Stimulated activated CD8-positive, alpha-beta memory T cell treated with anti-CD3 and anti-CD28 coated beads, Interleukin-7, amount 100 ng/mL, for 4 hours (primary cell): Measurements from ENCODE around the gene JAKMIP2.
A peak's percentile ranks its signal among the peaks of the same experiment; 100 is the strongest.
"Not testable (repeated sequence)": the region's sequence is repeated elsewhere in the genome, so short reads cannot be mapped to it uniquely, and the experiment has no call there.

Experiments
- DNase-seq, 2 donors: peaks; one replicate each; pipeline ENCODE4 v3.0.0-alpha.2; 2020; ENCODE audit warnings: low read depth in 2 of 2

JAKMIP2 gene

DNA sequence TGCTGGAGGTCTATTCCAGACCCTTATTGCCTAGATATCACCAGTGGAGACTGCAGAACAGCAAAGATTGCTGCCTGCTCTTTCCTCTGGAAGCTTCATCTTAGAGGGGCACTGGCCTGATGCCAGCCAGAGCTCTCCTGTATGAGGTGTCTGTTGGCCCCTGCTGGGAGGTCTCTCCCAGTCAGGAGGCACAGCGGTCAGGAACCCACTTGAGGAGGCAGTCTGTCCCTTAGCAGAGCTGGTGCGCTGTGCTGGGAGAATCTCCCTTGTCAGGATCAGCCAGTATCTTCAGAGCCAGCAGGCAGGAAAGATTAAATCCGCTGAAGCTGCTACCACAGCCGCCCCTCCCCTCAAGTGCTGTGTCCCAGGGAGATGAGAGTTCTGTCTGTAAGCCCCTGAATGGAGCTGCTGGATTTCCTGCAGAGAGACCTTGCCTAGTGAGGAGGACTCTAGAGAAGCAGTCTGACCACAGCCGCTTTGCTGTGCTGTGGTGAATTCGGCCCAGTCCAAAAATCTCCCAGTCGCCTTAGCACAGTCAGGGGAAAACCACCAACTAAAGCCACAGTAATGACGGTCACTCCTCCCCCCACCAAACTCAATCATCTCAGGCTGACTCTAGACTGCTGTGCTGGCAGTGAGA is 124.1 kb downstream of the JAKMIP2 start:
- no peak for DNase-seq

DNA sequence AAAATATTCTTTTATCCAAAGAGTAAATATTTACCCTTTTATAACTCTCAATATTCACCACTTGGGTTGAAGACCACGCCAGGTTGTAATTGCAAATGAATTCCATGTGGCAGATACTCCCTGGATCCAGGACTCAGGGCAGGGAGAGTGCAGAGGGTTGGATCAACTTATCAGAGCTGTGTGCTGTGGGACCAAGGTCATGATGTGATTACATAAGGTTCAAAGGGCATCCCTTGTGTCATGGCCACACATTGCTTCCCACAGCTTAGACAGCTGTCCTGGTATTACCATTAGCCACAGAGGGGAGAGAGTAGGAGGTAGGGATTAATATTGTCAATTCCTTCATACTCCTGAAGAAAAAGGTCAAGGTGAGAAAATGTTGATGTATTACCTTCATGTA is 133.9 kb downstream of the JAKMIP2 start:
- DNase-seq: no peak

DNA sequence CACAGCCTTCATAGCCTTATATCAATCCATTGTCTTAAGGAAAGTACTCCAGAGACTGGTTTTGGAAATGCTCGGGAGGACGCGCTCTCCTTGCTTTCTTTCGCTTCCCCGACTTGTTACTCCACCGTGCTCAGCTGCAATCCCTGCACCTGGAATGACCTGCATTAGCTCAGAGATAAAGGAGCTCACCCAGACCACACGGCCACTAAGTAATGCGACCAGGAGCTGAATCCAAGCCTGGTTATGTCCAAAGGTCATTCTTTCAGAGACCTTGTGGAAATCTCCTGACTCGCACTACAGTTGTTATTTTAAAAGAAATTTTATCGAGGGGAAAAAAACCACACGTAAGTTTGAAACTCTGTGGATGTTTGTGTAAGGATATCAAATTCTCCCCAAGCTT is 137.3 kb downstream of the JAKMIP2 start:
- DNase-seq: no peak

DNA sequence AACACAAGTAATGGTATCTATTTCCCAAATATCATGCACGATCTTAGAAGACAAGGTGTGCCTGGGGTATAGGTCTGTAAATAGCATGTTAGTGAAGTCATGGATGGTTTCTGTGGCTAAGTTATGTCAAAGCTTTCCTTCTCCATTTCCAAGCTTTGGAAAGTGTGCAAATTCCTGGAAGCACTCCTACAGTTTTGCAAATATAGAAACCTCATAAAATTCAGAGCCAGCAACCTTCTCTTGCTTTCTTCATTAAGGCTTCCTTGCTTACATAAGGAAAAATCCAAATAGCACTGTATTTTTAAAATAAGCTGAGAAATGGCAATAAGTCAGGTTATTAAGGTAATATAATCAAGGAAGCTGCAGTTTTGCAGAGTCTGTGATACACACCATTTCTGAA is 138.1 kb downstream of the JAKMIP2 start:
- no peak for DNase-seq

DNA sequence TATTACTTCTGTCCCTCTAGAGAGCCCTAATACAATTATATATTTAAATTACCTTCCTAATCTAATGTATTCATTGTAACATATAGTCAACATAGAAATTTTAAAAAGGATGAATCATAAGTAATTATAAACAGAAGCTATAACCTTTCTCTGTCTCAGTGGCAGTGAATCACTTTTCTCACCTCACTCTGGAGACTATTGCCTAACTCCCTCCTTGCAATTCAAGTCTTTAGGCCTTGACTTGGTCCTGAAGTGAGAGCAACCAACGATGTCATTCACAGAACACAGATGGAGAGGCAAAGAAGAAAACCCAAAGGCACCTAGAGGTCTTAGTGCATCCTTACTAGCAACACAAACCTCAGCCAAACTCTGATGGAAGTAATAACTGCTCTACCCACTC is 139.4 kb downstream of the JAKMIP2 start:
- no peak for DNase-seq

DNA sequence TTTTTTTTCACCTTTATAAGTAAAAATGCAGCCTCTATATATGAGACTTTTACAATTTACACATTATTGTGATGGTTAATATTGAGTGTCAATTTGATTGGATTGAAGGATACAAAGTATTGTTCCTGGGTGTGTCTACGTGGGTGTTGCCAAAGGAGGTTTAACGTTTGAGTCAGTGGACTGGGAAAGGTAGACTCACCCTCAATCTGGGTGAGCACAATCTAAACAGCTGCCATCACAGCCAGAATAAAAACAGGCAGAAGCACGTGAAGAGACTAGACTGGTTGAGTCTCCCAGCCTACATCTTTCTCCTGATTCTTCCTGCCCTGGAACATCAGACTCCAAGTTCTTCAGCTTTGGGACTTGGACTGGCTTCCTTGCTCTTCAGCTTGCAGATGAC is 139.9 kb downstream of the JAKMIP2 start:
- DNase-seq: no peak

DNA sequence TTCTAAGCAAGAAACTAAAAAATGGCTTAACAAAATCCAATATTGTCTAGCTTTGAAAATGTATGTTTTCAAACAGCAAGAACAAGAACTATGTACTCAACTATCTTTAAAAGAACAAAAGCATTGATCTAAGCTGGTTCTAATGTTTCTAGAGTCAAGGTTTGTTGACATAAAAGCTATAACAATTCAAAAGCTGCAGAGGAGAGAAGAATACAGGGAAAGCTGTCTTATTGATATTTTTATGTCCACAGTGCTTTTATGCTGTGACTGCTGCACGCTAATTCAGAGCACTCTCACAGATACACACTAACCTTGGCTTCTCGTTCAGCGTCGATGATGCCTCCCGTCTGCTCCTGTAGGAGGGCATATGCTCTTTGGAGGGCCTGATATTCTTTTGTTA is 143.2 kb downstream of the JAKMIP2 start:
- DNase-seq: no peak

DNA sequence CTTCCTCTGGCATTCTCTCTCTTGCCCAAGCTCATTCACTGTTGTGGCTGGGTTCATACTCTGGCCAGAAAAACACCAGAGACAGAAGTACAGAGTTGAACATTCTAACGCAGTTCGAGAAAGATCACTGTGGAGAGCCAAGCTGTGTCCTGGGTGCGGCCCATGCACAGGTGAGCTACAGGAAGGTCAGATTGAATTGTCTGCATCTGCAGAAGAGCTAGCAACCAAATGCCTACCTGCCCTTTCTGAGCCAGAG is 145.9 kb downstream of the JAKMIP2 start:
- no peak for DNase-seq

DNA sequence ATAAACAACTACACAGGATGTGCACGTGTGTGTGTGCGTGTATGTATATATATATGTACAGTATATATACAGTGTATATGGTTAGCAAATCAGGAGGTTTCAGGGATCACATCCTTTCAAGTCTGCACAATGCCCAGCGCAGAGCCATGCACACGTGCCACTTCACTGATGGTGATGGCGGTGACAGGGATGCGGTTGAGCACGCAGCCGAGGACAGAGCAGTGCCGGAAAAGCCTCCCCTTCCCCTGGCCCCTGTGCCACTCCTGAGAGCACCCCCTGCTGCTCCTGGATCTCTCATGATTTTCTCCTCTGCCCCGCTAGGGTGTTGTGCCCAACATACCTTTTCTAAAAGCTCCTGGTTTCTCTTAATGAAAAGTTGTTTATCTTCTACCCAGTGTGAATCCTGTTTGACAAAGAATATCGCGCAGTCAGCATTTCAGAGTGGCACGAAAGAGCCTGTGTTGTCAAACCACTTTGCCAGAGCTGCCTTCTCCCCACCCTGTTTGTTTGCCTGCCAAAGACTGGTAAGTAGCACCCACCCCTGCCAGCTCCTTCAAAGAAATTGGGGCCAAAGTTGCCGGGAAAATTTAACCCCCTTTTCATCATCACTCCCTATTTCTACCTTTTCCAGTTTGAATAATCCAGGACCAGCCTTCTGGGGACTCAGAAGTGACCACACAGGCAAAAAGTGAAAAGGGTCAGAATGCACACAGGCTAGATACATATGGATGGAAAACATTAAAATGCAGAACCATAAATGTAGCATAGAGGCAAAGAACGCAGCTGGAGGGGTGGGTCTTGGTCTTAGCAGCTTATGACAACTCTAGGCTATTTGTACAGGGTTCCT is 146.4 kb downstream of the JAKMIP2 start:
- DNase-seq: no peak

DNA sequence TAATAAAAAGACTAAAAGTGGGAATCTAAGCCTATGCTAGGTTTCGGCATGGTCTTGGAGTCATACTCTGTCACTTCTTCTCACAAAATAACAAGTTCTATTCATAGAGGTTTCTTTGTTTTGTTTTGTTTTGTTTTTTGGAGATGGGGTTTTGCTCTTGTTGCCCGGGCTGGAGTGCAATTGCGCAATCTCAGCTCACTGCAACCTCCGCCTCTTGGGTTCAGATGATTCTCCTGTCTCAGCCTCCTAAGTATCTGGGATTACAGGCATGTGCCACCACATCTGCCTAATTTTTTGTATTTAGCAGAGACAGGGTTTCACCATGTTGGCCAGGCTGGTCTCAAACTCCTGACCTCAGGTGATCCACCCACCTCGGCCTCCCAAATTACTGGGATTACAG is 147.1 kb downstream of the JAKMIP2 start:
- DNase-seq: not testable (repeated sequence)

DNA sequence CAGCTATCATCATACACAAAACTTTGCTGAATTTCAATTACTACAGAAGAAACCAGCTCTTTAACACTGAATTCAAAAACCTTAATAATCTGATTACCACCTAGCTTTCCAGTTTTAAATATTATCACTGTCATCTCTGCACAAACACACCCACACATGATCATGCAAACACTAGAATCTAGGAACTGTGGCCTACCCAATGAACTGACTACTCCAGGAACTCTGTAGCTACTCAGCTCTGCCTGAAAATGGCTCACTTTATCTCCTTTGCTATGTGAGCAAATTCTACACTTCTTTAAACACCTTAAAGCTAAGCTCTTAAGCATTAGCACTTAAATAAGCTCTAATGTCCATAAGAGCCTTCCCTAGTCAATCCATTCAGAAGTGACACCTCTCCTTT is 149.4 kb downstream of the JAKMIP2 start:
- DNase-seq: no peak

DNA sequence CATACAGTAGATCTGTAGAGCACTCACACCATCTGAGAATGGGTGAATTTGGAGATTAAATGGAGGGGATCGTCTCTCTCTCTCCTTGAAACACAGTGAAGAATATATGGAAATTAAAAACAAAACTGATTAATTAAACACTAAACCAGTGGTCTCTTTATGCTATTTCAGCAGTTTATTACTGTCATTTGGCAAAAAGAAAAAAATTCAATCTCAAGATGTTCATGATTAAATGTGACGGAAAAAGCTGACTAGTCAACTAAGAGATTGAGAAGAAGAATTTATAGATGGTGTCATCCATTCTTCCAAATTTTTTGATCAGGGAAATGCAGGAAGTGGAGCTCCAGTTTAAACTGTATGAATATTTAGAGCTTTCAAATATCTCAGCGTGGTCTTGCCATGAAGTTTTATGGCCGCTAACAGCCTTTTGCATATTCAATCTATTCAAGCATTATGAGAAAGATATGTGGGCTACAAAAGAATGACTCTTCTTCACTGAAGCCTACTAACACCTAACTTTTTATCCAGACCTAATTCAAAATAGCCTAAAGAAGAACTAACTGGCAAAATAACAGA is 151.0 kb downstream of the JAKMIP2 start:
- DNase-seq: no peak

DNA sequence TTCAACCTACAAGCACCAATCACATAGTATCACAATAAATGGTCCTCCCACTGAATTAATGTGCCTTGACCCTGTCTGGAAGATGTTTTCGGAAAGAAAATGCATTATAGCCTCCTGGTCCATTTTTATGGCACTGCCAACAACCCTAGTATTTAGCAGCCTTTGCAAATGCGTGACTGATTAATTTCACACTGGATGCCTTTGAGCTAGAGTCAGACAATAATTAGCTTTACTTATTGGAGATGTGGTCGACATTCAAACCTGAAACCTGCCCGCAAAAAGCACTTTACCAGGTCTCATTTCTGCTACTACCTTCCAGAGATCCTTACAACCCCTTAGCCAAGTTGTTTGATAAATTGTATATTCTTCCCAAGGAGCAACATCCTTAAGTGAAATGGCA is 153.3 kb downstream of the JAKMIP2 start:
- DNase-seq: no peak

DNA sequence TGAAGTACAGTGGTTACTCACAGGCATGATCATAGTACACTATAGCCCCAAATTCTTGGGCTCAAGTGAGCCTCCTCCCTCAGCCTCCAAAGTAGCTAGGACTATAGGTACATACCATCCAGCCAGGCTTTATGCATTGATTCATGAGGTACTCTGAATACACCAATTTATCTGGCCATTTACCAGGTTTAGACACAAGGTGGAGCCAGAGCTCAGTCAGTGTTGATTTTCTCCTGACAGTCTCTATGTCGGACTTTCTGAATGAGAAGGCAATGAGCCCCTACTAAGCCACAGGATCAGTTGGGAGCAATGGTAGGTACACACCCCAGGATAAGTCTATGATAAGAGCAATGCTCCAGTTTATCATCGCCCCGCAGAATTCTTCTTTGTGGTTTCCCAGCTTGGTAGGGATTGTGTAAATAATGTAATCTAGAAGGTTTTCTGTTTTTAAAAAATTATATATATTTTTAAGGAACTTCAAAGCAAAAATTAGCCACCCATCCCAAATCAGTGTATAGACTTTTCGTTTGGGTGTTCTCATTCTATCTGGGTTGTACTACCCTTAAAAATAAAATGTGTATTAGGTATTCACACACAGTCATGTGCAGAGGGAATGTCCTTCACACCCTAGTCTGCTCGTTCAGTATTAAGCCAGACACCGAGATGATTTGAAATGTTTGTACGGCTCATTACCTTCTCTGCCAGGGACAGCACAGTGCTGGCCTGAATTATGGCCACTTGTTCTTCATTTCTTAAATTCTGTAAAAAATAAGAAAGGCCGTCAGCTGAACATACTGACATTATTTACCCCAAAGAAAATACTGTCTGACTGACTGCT is 154.3 kb downstream of the JAKMIP2 start:
- peak in 1 of 2 donors; percentile 29 for DNase-seq

DNA sequence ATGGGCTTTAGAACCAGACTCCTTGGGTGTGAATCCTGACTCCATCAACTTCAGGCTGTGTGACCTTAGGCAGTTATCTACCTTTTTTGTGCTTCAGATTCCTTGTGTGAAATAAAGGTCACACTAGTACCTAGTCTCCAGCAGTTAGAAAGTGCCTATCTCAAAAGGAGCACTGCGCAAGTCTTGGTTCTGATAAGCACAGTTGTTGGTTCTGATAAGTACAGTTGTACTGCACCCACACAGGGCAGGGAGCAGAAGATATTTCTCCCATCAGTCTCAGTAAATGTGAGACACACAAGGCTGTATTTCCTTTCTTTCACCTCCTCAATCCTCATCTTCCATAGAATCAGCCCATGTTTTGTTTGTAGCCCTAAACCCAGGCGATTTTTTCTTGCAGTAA is 156.1 kb downstream of the JAKMIP2 start:
- DNase-seq: no peak

DNA sequence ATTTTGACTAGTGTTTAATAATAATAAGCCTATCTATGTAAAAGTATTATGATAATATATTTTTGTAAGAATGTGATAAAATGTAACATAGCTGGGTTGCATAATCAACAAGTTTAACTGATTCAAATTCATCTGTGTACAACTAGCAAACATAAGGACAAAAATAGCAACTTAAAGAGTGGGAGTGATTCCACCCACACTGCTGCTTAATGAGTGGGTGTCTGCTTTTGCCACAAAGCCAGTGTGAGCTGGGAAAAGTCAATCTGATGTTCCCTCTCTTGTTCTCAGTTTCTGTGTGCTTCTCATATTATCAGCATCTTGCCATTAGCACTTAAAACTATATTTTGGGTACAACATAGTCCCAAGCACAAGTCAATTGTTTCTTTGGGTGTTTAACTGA is 161.5 kb downstream of the JAKMIP2 start:
- DNase-seq: no peak

DNA sequence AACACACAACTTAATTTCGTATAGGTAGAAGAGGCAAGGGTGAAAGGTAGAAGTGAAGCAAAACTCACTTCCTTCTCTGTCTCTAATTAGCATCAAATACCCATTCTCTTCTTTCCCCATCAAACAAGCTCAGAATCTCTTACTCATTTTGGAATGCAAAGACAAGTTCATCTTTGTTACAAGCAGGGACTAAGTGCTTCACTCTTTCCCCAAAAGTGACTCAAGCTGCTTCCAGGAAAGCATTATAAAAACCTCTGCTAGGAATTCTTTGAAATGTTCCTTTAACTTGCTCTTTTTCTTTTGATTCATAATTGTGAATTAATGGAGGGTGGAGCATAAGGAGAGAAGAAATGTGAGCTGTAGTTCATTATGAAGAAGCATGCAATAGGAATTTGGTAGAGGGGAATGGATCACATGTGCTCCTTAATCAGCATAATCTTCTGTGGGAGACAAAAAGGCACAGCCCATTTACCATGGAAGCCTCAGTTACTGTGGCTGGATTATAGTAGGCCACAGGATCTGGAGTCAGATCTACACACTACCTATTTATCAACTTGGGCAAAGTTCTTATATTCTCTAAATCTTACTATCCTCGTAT is 163.1 kb downstream of the JAKMIP2 start:
- DNase-seq: no peak

DNA sequence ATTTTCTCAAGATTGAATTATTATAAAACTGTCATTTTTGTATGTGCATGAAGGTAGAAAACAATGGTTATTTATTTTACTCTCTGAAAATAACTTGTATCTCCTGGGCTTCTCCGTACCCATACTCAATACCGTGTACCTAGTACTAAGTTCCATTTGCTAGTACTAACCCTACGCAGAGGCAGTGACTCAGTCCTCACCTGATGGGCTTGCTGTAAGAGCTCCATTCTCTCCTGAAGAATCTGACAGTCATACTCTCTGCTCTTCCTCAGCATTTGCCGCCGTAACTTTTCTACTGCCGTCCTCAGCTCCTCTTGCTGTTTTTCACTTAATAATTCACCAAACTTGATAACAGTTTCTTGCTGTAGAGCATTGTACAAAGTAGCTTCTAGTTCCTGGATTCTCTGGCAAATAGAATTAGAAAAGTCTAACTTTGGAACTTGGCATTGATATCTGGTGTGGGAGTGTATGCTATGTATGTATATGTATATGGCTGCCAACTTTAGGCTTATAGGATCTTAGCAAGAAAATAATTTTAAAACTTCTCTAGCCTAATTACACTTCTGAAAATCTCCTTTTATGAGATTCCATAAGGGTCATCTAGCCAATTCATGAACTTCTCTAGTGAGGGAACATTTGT is 164.7 kb downstream of the JAKMIP2 start:
- no peak for DNase-seq

DNA sequence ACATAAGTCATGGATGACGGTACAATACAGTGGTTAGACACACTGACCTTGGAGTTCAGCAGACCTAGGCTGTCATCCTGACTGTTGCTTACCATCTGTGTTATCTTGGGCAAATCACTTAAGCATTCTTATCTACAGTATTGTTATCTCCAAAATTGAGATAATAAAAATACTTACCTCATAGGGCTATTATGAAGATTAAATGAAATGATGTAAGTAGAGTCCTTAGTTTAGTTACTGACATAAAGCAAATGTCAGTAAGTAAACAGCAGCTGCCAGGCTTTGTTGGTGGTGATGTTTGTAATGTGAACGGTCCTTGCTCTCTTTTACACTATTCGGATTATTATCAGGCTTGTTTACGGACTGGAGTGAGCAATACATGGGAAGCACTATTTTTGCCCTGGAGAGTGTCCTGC is 165.3 kb downstream of the JAKMIP2 start:
- no peak for DNase-seq

DNA sequence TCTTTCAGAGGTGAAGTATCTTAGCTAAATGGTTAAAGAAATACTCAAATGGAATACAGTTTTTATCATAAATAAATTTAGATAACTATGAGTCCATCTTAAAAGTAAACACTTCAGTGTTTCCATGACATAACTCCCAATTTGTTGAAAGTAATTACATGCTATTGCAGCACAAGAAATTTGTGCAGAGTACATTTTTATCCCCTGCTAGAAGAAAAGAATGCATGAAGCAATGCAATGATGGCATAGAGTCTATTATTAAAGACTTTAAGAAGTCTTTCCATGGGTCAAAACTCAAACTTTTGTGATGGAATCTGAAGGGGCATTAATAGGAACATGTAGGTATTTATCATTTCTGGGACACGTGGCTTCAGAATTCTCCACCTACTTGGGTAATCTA is 166.1 kb downstream of the JAKMIP2 start:
- DNase-seq: no peak

DNA sequence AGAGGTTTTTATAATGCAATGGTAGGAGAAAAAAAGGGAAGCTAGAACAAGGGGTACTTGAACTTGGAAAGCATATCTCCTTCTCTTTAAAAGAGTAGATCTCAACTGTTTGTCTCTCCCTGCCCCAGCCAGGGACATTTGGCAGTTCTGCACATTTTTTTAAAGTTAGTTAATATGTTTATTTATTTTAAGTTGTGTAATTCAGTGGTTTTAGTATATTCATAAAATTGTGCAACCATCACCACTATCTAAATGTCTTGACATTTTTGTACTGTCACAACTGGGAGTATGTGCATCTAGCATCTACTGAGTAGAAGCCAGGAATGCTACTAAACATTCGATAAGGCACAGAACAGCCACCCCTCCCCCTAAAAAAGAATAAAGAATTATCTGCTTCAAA is 169.2 kb downstream of the JAKMIP2 start:
- no peak for DNase-seq

DNA sequence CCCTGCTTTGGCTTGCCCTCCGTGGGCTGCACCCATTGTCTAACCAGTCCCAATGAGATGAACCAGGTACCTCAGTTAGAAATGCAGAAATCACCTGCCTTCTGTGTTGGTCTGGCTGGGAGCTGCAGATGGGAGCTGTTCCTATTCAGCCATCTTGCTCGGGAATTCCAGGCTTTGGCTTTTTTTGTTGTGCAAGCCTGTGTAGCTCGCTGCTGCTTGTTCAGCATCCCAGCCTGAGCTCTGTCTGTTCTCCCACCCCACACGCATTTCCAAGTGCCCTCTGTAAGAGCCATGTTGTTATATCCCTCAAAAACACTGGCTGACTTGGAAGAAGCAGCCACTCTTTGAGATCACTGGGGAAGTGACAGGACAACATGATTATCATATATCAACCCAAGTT is 171.0 kb downstream of the JAKMIP2 start:
- no peak for DNase-seq
